Cardiac fibroblast (primary cell): Measurements from ENCODE around the gene PHF21A.

Experiments
- DNase-seq, 2 donors: peaks; one replicate each; pipeline versions ENCODE4 v3.0.0 to v3.0.0-alpha.2; 2010; ENCODE audit warnings: low read depth in 2 of 2
- H3K4me3 ChIP-seq, 2 donors: replicated peaks in 1 of 2; 1 replicate in 1 of 2; 2 replicates in 1 of 2; pipeline ENCODE4 v1.5.1; 2011; ENCODE audit warnings: low read depth in 2 of 2, low read length in 2 of 2, mild to moderate bottlenecking in 2 of 2, moderate library complexity in 1 of 2
- CTCF ChIP-seq: IDR thresholded peaks from one replicate; pipeline ENCODE4 v1.5.1; 2011; ENCODE audit warnings: low read depth, mild to moderate bottlenecking, low read length, inconsistent platforms

PHF21A gene

DNA sequence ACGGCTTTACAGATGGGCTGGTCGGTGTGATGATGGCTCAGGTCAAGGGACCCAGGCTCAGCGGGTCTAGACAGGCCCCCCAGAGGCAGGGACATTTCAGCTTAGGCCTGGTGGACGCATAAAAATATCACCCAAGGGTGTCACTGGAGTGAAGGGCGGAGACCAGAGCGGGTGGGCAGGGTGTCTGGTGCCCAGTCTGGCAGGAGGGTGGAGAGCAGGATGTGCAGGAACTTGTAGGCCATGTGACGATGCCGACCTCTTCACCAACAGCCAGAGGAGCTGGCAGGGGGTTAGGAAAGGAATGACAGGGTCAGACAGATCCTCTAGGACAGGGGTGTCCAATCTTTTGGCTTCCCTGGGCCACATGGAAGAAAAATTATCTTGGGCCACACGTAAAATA is 231.3 kb downstream of the PHF21A start:
- TF ChIP-seq CTCF: no peak
- H3K4me3 ChIP-seq: no peak overlapping the region
- no peak for DNase-seq

GRCh38 chr11:45889555-45889954 is 231.7 kb downstream of the PHF21A start:
- no peak for DNase-seq
- no peak for TF ChIP-seq CTCF
- H3K4me3 ChIP-seq: no peak overlapping the region

DNA sequence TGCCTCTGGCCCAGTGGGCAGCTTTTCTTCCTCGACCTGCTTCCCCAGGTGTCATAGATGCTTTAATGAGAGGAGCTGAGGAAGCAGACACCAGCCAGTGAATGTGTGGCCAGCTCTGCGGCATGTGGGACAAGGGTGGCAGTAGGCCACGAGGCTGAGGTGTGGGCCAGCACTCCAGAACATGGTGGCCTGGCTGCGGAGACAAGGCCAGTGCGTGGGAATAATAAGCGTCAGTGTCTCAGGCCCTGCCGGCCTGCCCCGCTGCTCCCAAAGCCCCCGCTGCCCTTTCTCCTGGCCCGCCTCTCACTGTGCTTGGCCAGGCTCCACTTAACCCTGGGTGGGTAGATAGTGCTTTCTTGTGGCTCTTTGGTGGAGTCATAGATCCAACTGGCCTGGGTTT is 233.7 kb downstream of the PHF21A start:
- TF ChIP-seq CTCF: no peak
- no peak overlapping the region for H3K4me3 ChIP-seq
- DNase-seq: no peak

GRCh38 chr11:45886816-45887520 is 234.3 kb downstream of the PHF21A start:
- no peak overlapping the region for H3K4me3 ChIP-seq
- TF ChIP-seq CTCF: no peak
- DNase-seq: no peak

GRCh38 chr11:45885921-45886721 is 235.1 kb downstream of the PHF21A start:
- TF ChIP-seq CTCF: no peak
- peak overlapping the region; percentile 46 for H3K4me3 ChIP-seq
- no peak for DNase-seq

DNA sequence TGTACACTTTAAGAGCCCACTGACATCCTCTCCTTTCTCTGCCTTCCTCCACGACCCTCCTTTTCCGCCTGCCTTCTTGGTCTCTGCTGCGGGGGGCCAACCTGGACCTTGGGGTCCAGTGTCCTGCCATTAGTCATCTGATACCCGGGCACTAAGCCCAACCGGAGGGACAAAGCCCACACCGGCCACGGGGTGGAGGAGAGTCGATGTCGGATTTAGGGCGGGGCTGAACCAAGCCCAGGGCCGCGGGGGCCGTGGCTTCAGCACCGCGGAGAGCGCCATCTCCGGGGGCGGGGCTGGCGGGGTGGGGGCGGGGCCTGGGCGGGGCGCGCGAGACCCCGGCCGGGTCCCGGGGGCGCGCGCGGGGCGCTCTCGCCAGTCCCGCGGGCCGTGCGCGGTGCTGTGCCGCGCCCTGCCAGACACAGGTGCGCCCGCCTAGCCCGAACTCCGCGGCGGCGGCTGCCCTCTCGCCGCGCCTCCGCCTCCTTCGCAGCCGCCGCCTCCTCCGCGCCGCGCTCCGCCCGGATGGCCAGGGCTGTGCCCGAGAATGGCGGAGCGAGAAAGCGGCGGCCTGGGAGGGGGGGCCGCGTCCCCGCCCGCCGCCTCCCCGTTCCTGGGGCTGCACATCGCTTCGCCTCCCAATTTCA is 235.9 kb downstream of the PHF21A start, which contains the start of gene MAPK8IP1:
Gene MAPK8IP1, plus strand, starts transcription at position 378 of the 647 bp plus-strand sequence. Its CDS starts 170 bp downstream, at position 548.
- no peak for TF ChIP-seq CTCF
- DNase-seq: peak in 1 of 2 donors; percentile 25

More for the DNA sequence above, 235.9 kb downstream of the PHF21A start, which contains the start of gene MAPK8IP1:
- H3K4me3 ChIP-seq: peak within 1 kb of the TSS; percentile 46
